Keratinocyte (primary cell): ENCODE results near the gene BORCS5. TPM values are rescaled to one million over a fixed set of nuclear protein-coding genes. Genes with fewer than 3 reads are reported as not detected.

Experiments
- DNase-seq: peaks from one replicate; pipeline ENCODE4 v3.0.0-alpha.2; 2011; ENCODE audit warnings: low read depth, missing footprints, low spot score
- FAIRE-seq: peaks from 2 replicates; lab custom pipeline; 2011; peaks lifted over from hg19 to GRCh38; lab: Jason Lieb, UNC
- H2AFZ ChIP-seq: 2 replicates; pipeline ENCODE4 v1.6.0; 2012; ENCODE audit warnings: low read length, control low read depth, inconsistent platforms; ENCODE audit not compliant: control insufficient read depth
- H3K27ac ChIP-seq: 2 replicates; pipeline ENCODE4 v1.5.1; 2011; ENCODE audit warnings: low read length; ENCODE audit not compliant: control insufficient read depth, insufficient read depth
- H3K27me3 ChIP-seq: 3 replicates; pipeline ENCODE4 v1.6.0; 2011; ENCODE audit warnings: low read length; ENCODE audit not compliant: control insufficient read depth, insufficient read depth; ENCODE audit errors: extremely low read depth
- H3K36me3 ChIP-seq, 2 experiments: 2 replicates in 1 of 2; 3 replicates in 1 of 2; pipeline ENCODE4 v1.5.1; 2011; ENCODE audit warnings: low read length in 2 of 2, mild to moderate bottlenecking in 1 of 2; ENCODE audit not compliant: control insufficient read depth in 2 of 2, insufficient read depth in 2 of 2; ENCODE audit errors: extremely low read depth in 1 of 2
- H3K4me1 ChIP-seq: 3 replicates; pipeline ENCODE4 v1.5.1; 2011; ENCODE audit warnings: low read length; ENCODE audit not compliant: control insufficient read depth, insufficient read depth; ENCODE audit errors: extremely low read depth
- H3K4me2 ChIP-seq: 3 replicates; pipeline ENCODE4 v1.6.0; 2011; ENCODE audit warnings: low read depth, low read length; ENCODE audit not compliant: control insufficient read depth, insufficient read depth; ENCODE audit errors: extremely low read depth
- H3K4me3 ChIP-seq, 3 experiments: fragments of 200-600 bp in 1 of 3; sonication (generic) in 1 of 3; 2 replicates in 2 of 3; 3 replicates in 1 of 3; pipeline ENCODE4 v1.5.1; 2011 to 2016; ENCODE audit warnings: low read length in 3 of 3, mild to moderate bottlenecking in 3 of 3, control low read depth in 2 of 3, inconsistent platforms in 1 of 3, low read depth in 1 of 3, mixed read lengths in 1 of 3, mixed run types in 1 of 3, moderate library complexity in 1 of 3; ENCODE audit not compliant: control insufficient read depth in 2 of 3, insufficient read depth in 2 of 3; ENCODE audit errors: extremely low read depth in 1 of 3
- H3K79me2 ChIP-seq: 2 replicates; pipeline ENCODE4 v1.6.0; 2012; ENCODE audit warnings: low read length; ENCODE audit not compliant: control insufficient read depth, insufficient read depth
- H3K9ac ChIP-seq: 3 replicates; pipeline ENCODE4 v1.6.0; 2011; ENCODE audit warnings: low read length; ENCODE audit not compliant: control insufficient read depth, insufficient read depth; ENCODE audit errors: extremely low read depth
- H3K9me1 ChIP-seq: 3 replicates; pipeline ENCODE4 v1.6.0; 2011; ENCODE audit warnings: low read length; ENCODE audit not compliant: control insufficient read depth, insufficient read depth; ENCODE audit errors: extremely low read depth
- H3K9me3 ChIP-seq: 2 replicates; pipeline ENCODE4 v1.5.1; 2012; ENCODE audit warnings: low read depth, low read length; ENCODE audit not compliant: control insufficient read depth
- H4K20me1 ChIP-seq: 3 replicates; pipeline ENCODE4 v1.6.0; 2011; ENCODE audit warnings: low read length; ENCODE audit not compliant: control insufficient read depth, insufficient read depth; ENCODE audit errors: extremely low read depth
- CTCF ChIP-seq, 3 experiments: IDR thresholded peaks in 1 of 3; conservative IDR thresholded peaks in 1 of 3; optimal IDR thresholded peaks in 1 of 3; 2 replicates in 2 of 3; 3 replicates in 1 of 3; pipeline versions ENCODE3 to v1.5.1; 2011; ENCODE audit warnings: low read length in 3 of 3, mild to moderate bottlenecking in 3 of 3, moderate library complexity in 2 of 3, control low read depth in 1 of 3, inconsistent platforms in 1 of 3; ENCODE audit not compliant: insufficient read depth in 2 of 3; ENCODE audit errors: extremely low read depth in 1 of 3
- EZH2 ChIP-seq: IDR thresholded peaks from one replicate; pipeline ENCODE4 v1.6.1; 2012; ENCODE audit warnings: inconsistent platforms, mild to moderate bottlenecking, low read length, moderate library complexity
- dilution Hi-C: fragments of 300-500 bp; cut with MboI; formaldehyde crosslinking; loops from one replicate; pipeline ENCODE4 v1.7.0; 2020; ENCODE audit warnings: low sequenced_read_pairs; ENCODE audit not compliant: extremely low pct_ligation_motif_present
- polyA plus RNA-seq, 5 experiments: library from polyadenylated mRNA; depleted of rRNA in 3 of 5; stranded (reverse) in 3 of 5; stranded (forward) in 1 of 5; unstranded in 1 of 5; fragments of >200 nt; gene quantifications; 1 replicate in 1 of 5; 2 replicates in 3 of 5; 3 replicates in 1 of 5; pipeline versions ENCODE4 v1.2.1 to v1.2.3, GENCODE V29; 2011 to 2012; ENCODE audit warnings: missing spikeins in 2 of 5, low read depth in 1 of 5, low replicate concordance in 1 of 5

BORCS5 gene
- polyA plus RNA-seq, 1 donor (not counting 4 experiments of a cell fraction or from before 2014, with no cell fraction given), result 5.4 TPM

- Histone ChIP-seq H3K9ac (peak overlapping the region; percentile 23), H3K36me3 (peaks cover 0 to 5% of the 10 kb centered on the region in 2 experiments), H3K4me2 (peak overlapping the region; percentile 47), H3K9me3 (no peaks in the 10 kb centered on the region), H3K27ac (peak overlapping the region; percentile 72), H3K4me1 (peaks cover 46% of the 10 kb centered on the region), H2AFZ (no peak overlapping the region), H4K20me1 (no peaks in the 10 kb centered on the region), H3K9me1 (no peaks in the 10 kb centered on the region), H3K4me3 (no peak overlapping the region), H3K79me2 (no peaks in the 10 kb centered on the region), H3K27me3 (no peaks in the 10 kb centered on the region)
- TF ChIP-seq EZH2, result no peak
- no peak for TF ChIP-seq CTCF (optimal IDR thresholded peaks at IDR 0.05 in 1 of 3, IDR thresholded peaks at IDR 0.05 in 1 of 3, conservative IDR thresholded peaks at IDR 0.05 in 1 of 3; ENCODE audit: extremely low read depth in 1 of 3, insufficient read depth in 2 of 3, low read length in 3 of 3)
- peak; percentile 21 for DNase-seq
- peak; percentile 57 for FAIRE-seq
- dilution Hi-C loops, result no loop called here
Observed at GRCh38 chr12:12441843-12442461, 85.1 kb downstream of the BORCS5 start.

- H3K27me3 ChIP-seq, result no peaks in the 10 kb centered on the region
- peaks cover 46% of the 10 kb centered on the region for H3K4me1 ChIP-seq
- H3K9ac ChIP-seq, result no peak overlapping the region
- DNase-seq (peak; percentile 54), FAIRE-seq (peak; percentile 39)
- no peaks in the 10 kb centered on the region for H4K20me1 ChIP-seq
- H3K4me3 ChIP-seq, result no peak overlapping the region
- H3K79me2 ChIP-seq, result no peaks in the 10 kb centered on the region
- H3K36me3 ChIP-seq, result peaks cover 0 to 2% of the 10 kb centered on the region in 2 experiments
- H2AFZ ChIP-seq, result no peak overlapping the region
- peak overlapping the region; percentile 35 for H3K4me2 ChIP-seq
- H3K9me3 ChIP-seq, result no peaks in the 10 kb centered on the region
- dilution Hi-C loops, result no loop called here
- no peaks in the 10 kb centered on the region for H3K9me1 ChIP-seq
- peak overlapping the region; percentile 72 for H3K27ac ChIP-seq
- TF ChIP-seq CTCF (optimal IDR thresholded peaks at IDR 0.05 in 1 of 3, IDR thresholded peaks at IDR 0.05 in 1 of 3, conservative IDR thresholded peaks at IDR 0.05 in 1 of 3; ENCODE audit: extremely low read depth in 1 of 3, insufficient read depth in 2 of 3, low read length in 3 of 3) (no peak), EZH2 (no peak)
Observed at GRCh38 chr12:12442548-12443071, 85.7 kb downstream of the BORCS5 start.
